MCF 10A (cell line): ENCODE measurements around the gene KIDINS220. TPM values are rescaled to one million over a fixed set of nuclear protein-coding genes. Genes with fewer than 3 reads are reported as not detected.

ENCODE experiments used
- BruUV-seq: library from RNA; stranded (reverse); fragments of 400-500 nt; replicated peaks from 2 replicates; lab custom pipeline; 2021; lab: Mats Ljungman, UMichigan
- CTCF ChIA-PET: fragments of 300-600 bp; sonication (Branson Sonifier 250); formaldehyde crosslinking; extraction: SDS; loops from one replicate; lab custom pipeline; 2021; ENCODE audit warnings: antibody characterized with exemption, inconsistent platforms; lab: Yijun Ruan, JAX
- POLR2A ChIA-PET: fragments of 300-600, 350-650 bp; sonication (Branson Sonifier 250); formaldehyde crosslinking; extraction: SDS; loops from one replicate; lab custom pipeline; 2020; ENCODE audit warnings: antibody characterized with exemption, inconsistent platforms; lab: Yijun Ruan, JAX
- DNase-seq: peaks from one replicate; pipeline ENCODE4 v3.0.0-alpha.2; 2018; ENCODE audit not compliant: unreplicated experiment
- H3K27ac Mint-ChIP-seq: one replicate; pipeline ENCODE4 v1.8.0; 2022; ENCODE audit warnings: mild to moderate bottlenecking, low read depth, mixed read lengths; ENCODE audit not compliant: unreplicated experiment
- H3K27me3 Mint-ChIP-seq: one replicate; pipeline ENCODE4 v1.8.0; 2022; ENCODE audit warnings: mixed read lengths; ENCODE audit not compliant: insufficient read depth, unreplicated experiment
- H3K36me3 Mint-ChIP-seq: one replicate; pipeline ENCODE4 v1.8.0; 2022; ENCODE audit warnings: mild to moderate bottlenecking, moderate library complexity, mixed read lengths; ENCODE audit not compliant: insufficient read depth, unreplicated experiment
- H3K4me1 Mint-ChIP-seq: one replicate; pipeline ENCODE4 v1.8.0; 2022; ENCODE audit warnings: mixed read lengths; ENCODE audit not compliant: insufficient read depth, unreplicated experiment
- H3K4me3 Mint-ChIP-seq: one replicate; pipeline ENCODE4 v1.8.0; 2022; ENCODE audit warnings: mild to moderate bottlenecking, moderate library complexity, mixed read lengths; ENCODE audit not compliant: unreplicated experiment
- H3K9me3 Mint-ChIP-seq: one replicate; pipeline ENCODE4 v1.8.0; 2022; ENCODE audit warnings: mixed read lengths; ENCODE audit not compliant: unreplicated experiment
- intact Hi-C: fragments of 100-400 bp; cut with micrococcal nuclease; formaldehyde crosslinking; loops from 2 replicates; pipeline ENCODE4 v1.14.1; 2022
- total RNA-seq: library from RNA; stranded (reverse); gene quantifications from 2 replicates; pipeline ENCODE4 v1.2.3, GENCODE V29; 2022
- TF ChIP-seq, protein P1 (sequence below): fragments of 200-600 bp; IDR thresholded peaks from one replicate; pipeline ENCODE4 v1.8.0; 2022; ENCODE audit warnings: antibody characterized with exemption, mild to moderate bottlenecking; ENCODE audit not compliant: unreplicated experiment

KIDINS220 gene
- total RNA-seq, 1 experiment from 2014 or later: 41.8 TPM

DNA sequence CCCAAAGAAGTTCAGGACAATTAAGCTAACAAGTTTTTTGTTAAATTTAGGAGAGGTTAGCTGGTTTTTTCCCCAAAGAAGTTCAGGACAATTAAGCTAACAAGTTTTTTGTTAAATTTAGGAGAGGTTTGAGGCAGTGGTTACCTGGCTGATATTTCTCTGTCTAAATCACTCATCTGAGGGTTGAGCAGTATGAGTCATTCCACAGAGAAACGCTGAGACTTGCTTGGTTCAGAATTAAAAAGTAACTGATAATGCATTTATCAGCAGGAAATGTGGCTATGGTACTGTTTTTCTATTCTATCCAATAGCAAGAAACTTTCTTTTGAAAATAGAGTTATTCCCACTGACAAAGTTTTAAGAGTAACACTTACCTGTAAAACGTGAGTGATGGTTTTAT lies 22.8 kb upstream of the KIDINS220 start:
- ChIA-PET CTCF (interaction anchor here (0.6 to 1.0 kb wide), 4 partner anchors 12 to 473 kb away, joined by 3 read pairs; no protein-coding TSS in a partner anchor), POLR2A (no interaction called here)
- H3K4me3 Mint-ChIP-seq: no peak overlapping the region
- H3K4me1 Mint-ChIP-seq: peaks cover 10% of the 10 kb centered on the region
- H3K9me3 Mint-ChIP-seq: no peaks in the 10 kb centered on the region
- DNase-seq: no peak
- H3K27ac Mint-ChIP-seq: no peak overlapping the region
- BruUV-seq: no TSS peak
- intact Hi-C loops: no loop called here
- peaks cover 14% of the 10 kb centered on the region for H3K36me3 Mint-ChIP-seq
- TF ChIP-seq, protein P1, sequence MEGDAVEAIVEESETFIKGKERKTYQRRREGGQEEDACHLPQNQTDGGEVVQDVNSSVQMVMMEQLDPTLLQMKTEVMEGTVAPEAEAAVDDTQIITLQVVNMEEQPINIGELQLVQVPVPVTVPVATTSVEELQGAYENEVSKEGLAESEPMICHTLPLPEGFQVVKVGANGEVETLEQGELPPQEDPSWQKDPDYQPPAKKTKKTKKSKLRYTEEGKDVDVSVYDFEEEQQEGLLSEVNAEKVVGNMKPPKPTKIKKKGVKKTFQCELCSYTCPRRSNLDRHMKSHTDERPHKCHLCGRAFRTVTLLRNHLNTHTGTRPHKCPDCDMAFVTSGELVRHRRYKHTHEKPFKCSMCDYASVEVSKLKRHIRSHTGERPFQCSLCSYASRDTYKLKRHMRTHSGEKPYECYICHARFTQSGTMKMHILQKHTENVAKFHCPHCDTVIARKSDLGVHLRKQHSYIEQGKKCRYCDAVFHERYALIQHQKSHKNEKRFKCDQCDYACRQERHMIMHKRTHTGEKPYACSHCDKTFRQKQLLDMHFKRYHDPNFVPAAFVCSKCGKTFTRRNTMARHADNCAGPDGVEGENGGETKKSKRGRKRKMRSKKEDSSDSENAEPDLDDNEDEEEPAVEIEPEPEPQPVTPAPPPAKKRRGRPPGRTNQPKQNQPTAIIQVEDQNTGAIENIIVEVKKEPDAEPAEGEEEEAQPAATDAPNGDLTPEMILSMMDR: no peak
- H3K27me3 Mint-ChIP-seq: no peaks in the 10 kb centered on the region

DNA sequence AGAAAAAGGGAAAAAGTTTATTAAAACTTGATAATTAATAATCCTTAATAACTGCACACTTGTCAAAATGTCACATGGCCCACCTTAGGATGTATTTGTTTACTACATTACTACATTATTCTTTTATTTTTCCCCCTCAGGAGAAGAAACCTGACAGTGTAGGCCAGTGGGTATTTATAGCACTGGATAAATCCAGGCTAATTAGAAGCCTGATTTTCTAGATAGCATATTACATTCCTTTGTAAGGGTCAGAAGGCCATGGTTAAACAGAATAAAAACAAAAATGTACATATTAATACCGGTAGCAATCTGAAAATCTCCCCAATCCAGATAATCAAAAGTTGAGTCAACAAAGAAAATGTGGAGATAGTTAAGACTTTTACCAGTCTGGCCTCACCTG lies 21.5 kb upstream of the KIDINS220 start:
- DNase-seq: no peak
- Mint-ChIP-seq H3K4me3 (no peak overlapping the region), H3K27ac (no peak overlapping the region), H3K27me3 (no peaks in the 10 kb centered on the region), H3K36me3 (peaks cover 14% of the 10 kb centered on the region), H3K9me3 (no peaks in the 10 kb centered on the region), H3K4me1 (peaks cover 10% of the 10 kb centered on the region)
- TF ChIP-seq, protein P1: no peak
- intact Hi-C loops: no loop called here
- CTCF ChIA-PET: interaction anchor here (0.6 to 1.2 kb wide), 3 partner anchors 570 to 1762 kb away, joined by 3 to 5 read pairs (median 4); no protein-coding TSS in a partner anchor
- no TSS peak for BruUV-seq
- POLR2A ChIA-PET: no interaction called here

DNA sequence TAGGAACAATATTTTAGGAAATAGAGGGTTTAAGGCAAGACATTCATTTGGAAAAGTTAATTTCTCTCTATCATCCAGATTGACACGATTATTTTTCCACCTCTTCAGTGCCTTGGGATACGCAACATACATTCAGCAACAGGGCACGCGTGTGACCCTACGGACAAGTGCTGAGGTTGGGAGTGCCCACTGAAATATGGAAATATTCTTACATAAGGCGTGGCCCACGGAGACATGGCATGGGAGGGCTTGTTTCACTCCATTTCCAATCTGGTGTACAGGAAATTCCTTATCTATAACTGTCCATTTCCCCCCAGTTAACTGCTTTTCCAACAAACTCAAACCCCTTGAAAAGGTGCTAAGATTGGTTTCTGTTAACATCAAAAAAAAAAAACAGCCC lies 20.9 kb upstream of the KIDINS220 start:
- Mint-ChIP-seq H3K27me3 (no peaks in the 10 kb centered on the region), H3K27ac (no peak overlapping the region), H3K4me3 (no peak overlapping the region), H3K4me1 (peaks cover 10% of the 10 kb centered on the region), H3K36me3 (peaks cover 14% of the 10 kb centered on the region), H3K9me3 (no peaks in the 10 kb centered on the region)
- TF ChIP-seq, protein P1: no peak
- intact Hi-C loops: no loop called here
- TSS peak; percentile 50 for BruUV-seq
- CTCF ChIA-PET: interaction anchor here (0.6 to 1.2 kb wide), 3 partner anchors 570 to 1761 kb away, joined by 3 to 5 read pairs (median 4); no protein-coding TSS in a partner anchor
- POLR2A ChIA-PET: interaction anchor here (1.1 kb wide), 1 partner anchor 21 kb away, joined by 3 read pairs; no protein-coding TSS in a partner anchor
- DNase-seq: no peak

DNA sequence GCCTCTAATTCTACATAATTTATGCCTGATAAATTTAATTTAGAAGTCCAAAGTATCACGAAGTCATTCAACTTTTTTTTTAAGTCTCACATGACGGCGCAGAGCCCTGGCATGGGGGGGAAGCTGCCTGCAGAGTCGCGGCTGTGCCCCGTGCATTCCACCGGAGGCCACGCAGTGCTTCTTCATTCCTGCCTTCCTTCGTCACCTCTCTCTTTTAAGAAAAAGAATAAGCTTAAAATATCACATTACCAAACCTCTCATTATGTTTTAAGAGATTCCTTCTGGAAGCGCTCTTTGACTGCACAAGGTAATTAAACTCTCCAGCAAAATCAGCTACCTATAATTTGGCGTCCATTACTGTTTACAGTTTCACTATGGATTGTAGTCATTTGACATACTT lies 20.3 kb upstream of the KIDINS220 start:
- no peaks in the 10 kb centered on the region for H3K27me3 Mint-ChIP-seq
- peaks cover 14% of the 10 kb centered on the region for H3K36me3 Mint-ChIP-seq
- ChIA-PET CTCF (interaction anchor here (0.6 to 1.2 kb wide), 2 partner anchors 140 to 1760 kb away, joined by 3 read pairs; no protein-coding TSS in a partner anchor), POLR2A (interaction anchor here (1.1 kb wide), 1 partner anchor 21 kb away, joined by 3 read pairs; no protein-coding TSS in a partner anchor)
- no peak overlapping the region for H3K27ac Mint-ChIP-seq
- H3K9me3 Mint-ChIP-seq: no peaks in the 10 kb centered on the region
- intact Hi-C loops: no loop called here
- no peak for DNase-seq
- H3K4me3 Mint-ChIP-seq: no peak overlapping the region
- no TSS peak for BruUV-seq
- TF ChIP-seq, protein P1: no peak
- H3K4me1 Mint-ChIP-seq: peaks cover 10% of the 10 kb centered on the region
